HG03558 (cell line): Measurements from ENCODE around the gene EEPD1.

Experiments
- ATAC-seq: cut with Tn5 transposase; IDR thresholded peaks from one replicate; pipeline ENCODE4 v1.9.1; 2021; ENCODE audit warnings: moderate number of reproducible peaks; ENCODE audit not compliant: unreplicated experiment; ENCODE audit errors: extremely low read depth

The EEPD1 gene

DNA sequence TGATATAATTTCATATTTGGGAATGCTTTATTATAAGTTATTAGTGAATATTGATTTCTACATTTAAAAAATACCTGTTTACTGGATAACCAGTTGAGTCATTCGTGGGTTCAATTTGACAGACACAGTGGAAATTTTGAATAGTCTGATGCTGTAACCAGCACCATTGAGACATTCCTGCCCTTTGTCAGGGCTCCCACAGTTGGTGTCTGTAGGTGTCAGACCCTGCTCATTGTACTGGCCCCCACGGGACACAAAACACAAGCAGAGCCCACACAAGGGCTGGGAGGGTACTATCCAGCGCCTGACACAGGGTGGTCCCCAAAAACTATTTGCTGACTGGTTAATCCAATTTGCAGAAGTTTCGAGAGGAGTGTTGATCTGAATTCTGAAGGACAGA lies 35.9 kb downstream of the EEPD1 start:
- no peak for ATAC-seq

DNA sequence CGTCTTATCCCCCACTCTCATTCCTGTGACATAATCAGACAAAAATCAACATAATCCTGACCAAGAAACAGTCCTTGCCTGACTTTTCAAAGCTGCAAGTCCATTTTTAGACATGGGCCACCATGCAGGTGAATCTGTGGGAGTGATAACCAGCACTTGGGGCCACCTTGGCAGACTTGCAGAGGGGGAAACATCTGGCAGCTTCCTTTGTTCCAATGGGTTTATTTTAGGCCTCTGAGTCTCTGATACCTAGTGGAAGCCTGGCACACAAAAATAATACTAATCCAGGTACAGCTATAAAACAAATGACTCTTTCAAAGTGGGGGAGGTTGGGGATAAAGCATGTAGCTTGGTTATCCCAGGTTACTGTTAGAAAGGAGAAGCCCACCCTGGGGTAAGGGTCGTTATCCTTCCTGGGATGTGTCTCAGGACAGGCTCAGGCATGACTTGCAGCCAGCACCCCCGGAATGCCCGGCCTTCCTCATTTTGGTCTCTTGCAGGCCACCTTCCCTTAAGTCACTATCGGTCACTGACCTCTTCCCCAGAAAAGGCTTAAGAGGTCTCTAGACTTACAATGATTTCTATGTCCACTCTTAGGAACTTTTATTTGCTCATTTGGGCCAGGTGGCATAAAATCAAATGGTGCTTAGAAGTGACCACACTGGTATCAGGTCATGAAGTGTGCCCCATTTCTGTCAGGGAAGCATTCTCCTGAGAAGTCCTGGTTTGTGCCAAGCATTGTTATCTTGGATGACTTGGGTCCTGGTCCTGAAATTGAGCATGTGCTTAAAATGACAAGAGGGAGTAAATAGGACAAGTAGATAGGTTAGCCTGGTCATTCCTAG lies 37.6 kb downstream of the EEPD1 start:
- ATAC-seq: no peak

DNA sequence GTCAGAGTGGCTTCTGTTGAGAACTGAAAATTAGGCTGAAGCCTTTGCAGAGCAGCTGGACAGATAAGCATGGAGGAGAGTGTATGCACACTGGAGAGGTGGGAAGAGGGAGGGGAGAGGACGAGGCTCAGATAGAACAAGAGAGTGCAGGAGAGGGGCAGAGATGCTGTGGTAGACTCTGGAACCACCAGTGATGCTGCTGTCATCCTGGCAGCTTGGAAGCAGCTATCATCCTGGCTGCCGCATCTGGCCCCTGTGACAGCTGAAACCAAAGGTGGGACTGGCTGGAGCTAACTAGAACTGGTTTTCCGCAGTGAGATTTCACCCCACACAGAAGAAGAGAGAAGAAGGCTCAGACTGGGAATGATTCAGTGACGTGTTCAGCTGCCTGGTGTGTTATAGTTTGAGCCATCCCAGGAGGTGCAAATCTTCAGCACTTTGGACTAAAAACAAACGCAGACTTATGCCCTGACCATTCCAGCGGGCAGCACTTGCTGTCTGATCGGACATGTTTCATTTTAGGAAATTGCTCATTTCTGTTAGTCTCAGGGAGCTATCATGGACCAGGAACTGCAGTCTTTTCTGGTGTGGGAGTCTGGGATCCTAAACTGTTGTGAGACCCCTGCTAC lies 38.4 kb downstream of the EEPD1 start:
- no peak for ATAC-seq

DNA sequence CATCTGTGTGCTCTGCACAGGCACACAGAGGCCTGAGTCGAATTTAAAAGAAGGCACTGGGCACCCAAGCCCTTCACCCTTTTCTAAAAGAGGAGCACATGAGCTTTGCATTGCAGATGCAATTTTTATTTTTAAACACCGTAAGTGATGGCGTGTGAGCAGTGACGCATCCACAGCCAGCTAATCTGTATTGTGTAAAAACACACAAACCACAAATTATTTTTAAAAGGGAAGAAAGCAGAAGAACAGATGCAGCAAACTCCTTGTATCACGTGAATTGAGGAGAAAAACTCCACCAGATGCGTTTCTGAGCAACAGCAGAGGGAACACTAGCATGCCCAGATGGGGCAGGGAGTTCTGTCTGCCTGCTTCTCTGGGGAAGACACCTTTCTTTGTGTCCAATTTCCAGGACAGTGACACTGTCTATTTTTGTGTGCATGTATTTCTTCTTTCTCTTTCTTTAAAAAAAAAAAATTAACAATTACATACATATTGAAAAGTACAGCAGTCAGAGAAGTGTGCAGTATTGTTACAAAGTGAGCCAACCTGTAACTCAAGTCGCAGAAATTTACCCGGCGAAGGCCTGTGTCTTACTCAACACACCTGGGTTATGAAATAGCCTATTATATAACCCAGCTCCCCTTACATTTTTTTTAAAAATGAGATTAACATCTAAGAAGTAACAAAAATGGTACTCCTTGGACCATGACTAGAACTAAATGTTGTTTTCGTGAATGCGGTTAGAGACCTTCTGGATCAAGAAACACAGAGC lies 39.2 kb downstream of the EEPD1 start:
- no peak for ATAC-seq

DNA sequence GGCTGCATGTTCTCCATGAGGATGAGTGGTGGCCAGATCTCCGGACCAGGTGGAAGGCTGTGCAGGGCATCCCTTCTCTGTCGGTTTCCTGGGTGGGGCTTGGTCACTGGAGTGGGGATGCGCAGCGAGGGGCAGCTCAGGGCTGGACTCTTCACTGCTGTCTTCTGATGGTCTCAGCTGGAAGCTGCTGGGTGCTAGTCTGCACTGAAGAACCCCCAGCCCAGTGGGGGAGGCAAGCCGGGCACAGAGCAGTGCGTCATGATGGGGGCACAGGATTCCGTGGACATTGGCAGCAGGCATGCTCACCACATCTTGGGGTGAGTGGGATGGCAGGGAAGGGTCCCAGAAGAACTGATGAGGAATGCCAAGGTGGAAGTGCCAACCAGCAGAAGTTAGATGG lies 39.8 kb downstream of the EEPD1 start:
- no peak for ATAC-seq

DNA sequence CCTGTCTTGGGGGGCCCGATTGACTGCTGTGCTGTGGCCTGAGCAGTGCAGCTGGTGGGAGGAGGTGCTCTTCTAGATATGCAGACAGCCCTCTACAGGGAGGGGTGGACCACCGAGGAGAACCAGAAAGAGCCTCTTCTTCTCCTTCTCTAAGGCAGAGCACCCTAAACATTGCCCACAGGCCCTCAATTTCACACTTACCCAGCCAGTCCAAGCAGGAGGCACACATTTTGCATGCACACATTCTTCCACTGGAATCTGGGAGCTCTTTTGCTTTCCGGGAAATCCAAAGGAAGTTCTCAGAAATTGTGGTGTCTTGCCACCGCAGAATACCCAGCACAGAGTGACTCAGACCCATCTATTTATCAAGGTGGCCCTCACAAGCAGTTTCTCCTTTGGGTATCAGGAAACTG lies 45.8 kb downstream of the EEPD1 start:
- ATAC-seq: no peak

DNA sequence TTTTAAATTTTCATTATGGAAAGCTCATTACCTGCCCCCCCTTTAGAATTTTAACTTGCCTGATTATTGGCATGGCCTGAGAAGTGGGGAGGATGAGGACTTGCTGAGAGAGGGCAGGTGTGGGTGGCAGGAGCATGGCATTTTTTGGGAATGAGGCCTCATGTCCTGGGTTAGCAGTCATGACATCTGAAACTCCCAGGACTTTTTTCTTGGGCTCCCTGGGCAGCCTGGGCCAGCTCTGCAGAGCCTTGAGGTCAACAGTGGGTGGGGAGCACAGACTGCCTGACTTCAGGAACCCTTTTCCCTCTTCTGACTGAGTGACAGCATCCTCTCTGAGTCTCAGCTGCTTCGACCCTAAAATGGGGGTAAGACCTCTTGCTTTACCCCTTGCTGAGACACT lies 46.3 kb downstream of the EEPD1 start:
- no peak for ATAC-seq

DNA sequence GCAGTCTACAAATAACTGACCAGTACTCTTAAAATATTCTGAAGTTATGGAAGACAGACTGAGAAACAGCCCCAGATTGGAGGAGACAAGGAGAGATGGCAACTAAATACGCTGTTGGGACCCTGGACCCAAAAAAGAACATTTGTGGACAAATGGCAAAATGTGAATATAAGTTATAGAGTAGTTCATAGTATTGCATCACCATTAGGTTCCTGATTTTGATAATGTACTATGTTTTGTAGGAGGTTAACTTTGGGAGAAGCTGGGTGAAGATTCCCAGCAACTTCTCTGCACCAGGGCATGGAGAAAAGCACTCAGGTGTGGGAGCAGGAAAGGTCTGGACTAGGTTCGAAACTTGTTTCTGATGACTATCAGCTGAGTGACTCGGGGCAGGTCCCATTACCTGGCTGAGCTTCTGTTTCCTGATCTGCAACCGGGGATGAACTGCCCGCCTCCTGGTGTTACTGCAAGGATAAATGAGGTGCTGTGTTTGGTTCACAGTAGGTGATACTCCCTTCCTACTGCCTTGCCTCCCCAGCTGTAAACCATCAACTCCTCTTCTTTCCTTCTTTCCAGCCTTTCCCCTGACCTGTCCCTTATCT lies 48.2 kb downstream of the EEPD1 start:
- ATAC-seq: no peak

DNA sequence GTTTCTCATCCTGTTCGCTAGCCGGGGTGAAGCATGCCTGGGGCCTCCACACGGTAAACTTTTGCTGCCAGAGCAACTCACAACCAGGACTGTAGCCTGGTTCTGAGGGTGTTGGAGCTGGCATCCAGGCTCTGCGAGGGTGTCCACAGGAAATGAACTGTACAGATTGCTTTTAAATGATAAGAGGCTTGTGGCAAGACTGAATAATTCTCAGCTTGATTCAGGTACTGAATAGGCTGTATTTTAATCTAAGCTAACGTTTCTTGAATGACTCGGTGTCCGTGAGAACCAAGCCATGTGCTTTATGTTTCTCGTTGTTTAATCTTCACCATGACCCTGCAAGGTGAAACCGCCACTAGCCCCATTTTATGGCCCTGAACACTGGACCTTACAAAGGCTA lies 49.3 kb downstream of the EEPD1 start:
- ATAC-seq: no peak

DNA sequence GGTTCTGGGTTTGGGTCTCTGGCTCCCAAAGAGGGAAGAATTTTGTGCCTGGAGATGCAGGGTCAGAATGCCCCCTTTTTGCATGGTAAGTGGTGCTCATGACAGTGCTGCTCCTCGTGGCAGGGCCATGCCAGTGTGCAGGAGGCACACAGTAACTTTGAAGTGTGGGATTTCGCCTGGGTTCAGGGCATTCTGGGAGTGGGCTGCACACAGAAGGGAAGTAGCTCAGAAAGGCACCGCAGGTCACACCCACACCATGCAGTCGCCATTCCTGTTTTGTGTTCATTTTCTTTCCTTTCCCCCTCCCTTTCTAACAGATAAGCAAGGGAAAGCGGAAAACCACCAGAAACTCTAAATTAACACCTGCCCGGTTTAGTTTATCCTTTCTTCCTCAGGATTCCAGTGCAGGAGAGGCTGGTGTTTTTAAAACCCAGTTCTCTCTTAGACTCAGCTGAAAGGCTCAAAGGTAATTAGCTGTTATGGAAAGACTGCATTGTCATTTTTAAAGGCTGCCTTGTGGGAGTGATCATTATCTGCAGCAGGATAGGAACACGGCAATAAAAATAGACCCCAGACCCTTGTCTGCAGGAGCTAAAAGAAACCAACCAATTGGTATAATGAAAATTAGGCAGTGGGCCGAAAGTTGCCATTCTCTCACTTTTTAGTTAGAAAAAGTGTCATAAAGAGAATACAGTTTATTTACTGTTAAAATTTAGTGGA lies 50.2 kb downstream of the EEPD1 start:
- no peak for ATAC-seq

DNA sequence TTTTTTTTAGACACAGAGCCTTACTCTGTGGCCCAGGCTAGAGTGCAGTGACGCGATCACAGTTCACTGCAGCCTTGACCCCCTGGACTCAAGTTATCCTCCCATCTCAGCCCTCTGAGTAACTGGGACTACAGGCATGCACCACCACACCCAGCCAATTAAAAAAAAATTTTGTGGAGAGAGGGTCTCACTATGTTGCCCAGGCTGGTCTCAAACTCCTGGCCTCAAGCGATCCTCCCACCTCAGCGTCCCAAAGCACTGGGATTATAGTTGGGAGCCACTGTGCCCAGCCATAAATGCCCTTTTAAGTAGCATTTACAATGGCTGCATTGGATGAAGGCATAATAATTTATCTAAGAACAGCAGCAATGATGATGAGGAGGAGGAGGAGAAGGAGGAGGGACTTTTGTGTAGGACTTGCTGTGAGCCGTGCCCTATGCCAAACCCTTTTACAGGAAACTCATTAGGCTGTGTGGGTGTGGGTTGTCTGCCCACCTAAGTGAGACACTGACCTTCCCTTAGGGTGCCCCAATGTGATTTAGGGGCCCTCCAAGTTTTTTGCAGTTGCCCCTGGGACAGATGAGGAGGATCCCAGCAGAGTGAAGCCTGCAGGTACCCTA lies 51.1 kb downstream of the EEPD1 start:
- ATAC-seq: no peak

DNA sequence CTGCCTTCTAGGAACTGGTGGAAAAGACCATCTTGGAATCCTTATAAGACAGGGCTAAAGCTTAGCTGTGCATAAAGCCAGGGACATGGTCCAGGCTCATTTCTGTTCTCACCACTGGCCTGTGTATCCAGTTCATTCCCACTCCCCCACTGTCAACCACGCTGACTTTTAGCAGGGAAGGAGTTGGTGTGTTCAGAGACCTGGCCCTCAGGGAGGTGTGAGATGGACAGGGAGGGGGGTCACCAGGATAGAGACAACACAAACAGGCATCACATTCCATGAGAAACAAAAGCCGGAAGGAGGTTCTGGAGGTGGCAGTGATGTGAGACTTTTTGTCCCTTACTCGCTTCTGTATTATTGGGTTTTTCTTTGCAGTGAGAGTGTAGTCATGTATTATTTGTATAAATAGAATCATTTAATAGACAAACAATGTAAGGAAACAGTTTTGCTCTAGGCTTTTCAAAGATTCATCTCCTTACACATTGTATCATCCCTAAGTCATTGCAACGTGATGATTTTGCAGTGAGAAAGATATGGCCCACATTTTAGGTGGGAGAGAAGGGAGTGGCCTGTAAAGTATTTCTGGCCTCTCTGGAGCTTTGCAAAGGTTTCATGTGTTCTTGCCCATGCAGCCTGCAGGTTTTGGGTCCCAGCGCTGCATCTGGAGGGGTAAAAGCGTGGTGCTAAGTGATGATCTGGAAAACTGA lies 52.0 kb downstream of the EEPD1 start:
- no peak for ATAC-seq

DNA sequence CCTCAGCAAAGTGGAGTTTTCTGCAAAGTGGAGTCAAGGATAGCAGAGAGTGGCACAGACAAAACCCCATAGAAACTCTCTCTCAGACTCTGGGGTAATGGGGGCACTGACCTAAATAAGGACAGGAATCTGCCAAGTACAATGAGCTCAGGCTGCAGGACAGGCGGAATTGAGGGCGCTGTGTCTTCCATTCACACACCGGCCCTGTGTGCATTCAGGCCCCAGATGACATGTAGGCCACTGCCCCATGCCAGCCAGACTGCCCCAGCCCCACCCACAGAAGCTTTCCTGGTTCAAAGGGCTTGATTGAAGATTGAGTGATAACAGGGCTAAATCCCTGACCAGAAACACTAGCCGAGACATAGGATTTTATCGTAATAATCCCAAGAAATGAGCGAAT lies 52.7 kb downstream of the EEPD1 start:
- ATAC-seq: no peak

DNA sequence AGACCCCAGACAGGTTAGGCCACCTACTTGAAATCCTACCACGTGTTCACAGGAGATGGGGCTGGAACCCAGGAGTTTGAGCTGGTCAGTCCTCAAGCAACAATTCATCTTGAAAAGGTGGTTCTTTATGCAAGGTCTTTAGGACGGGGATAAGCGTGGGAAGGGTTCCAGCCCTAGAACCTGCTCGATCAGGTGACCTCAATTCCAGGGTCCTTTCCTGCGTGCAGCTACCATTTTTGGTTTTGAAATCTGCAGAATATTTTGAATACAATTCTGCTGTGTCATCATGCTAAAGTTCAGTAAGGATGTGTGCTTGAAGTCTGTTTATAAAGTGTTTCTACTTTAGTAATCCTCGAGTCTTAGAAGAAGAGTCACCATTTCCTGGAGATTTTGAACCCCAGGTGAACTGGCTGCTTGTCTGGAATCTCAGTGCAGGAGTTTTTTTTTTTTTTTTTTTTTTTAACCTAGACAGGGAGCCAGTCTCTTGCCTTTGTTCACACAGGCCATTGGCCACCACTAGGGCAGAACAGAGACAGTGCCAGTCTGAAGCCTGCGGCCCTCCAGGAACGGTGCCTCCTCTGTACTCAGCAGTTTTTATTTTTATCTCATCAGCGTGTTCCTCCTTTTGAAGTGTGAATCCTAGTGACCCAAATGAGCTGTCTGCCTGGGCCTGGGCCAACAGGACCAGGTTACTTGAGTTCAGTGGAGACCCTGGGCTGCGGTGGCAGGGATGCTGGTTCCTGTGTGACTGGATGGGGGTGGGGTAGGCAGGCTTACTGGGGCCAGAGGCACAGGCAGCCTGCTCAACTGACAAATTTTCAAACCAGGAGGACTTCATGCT lies 54.6 kb downstream of the EEPD1 start:
- ATAC-seq: no peak

DNA sequence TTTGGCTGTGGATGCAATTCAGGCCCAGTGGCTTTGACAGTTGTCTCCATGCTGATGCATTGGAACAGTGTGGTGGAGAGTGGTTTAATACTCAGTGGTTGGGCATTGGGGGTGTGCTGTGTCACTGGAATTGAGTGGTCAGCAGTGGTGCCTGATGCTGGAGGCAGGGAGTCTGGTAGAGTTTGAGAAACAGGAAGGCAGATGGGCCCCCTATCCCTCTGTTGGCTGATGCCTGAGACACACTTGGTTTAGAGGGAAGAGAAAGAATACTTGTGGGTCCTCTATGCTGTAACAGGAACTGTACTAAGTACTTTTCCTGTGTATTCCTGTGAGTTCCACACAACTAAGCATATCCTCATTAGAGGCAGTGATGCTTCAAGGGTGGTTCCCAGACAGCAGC lies 55.4 kb downstream of the EEPD1 start:
- no peak for ATAC-seq

DNA sequence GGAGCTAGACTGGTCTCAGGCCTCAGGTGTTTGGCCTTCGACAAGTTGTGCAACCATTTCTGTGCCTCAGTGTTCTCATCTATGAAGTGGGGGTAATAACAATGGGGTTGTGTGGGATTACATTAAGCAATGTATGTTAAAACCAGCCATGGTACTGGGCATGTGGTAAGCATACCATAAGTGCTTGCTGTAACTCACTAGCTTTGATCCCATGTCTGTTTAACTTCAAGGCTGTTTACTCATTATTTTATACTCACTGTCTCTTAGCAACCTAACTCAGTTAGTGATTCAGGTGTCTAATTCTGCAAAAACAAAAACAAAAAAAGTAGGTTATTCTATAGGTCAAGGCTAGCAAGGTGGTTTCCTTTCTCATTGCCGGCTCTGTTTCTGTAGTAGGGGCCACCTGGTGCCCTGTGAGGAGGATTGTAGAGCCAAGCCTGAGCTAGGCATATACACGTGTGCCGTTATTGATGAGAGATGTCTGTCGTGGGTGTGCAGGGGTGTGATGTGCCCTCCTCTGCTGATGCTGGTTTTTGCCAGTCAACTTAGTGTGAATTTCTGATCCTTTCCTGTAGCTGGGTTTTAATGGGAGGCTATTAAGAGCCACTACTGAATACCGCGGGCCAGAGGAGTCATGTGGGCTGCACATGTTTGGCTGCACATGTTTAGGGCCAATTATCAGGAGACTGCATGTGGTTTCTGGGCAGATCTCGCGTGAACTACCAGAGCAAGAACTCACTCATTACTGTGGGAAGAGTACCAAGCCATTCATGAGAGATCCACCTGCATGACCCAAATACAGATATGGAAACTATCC lies 56.2 kb downstream of the EEPD1 start:
- no peak for ATAC-seq

DNA sequence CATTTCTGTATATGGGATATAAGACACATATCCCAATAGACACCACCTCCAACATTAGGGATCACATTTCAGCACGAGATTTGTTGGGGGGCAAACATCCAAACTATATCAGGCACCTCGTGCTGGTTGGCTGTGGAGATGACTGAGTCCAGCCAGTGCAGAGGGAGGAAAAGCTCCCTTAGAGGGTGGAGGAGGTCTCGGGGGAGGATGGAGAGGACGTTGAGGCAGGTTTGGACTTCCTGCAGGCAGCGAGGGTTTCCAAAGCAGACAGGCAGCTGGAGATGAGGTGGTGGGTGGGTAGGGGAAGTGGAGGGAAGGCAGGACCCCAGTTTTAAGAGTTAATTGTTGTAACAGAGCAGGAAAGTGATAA lies 56.7 kb downstream of the EEPD1 start:
- no peak for ATAC-seq
